Calu3 (cell line): ENCODE results near the gene REG4. TPM values are rescaled to one million over a fixed set of nuclear protein-coding genes. Genes with fewer than 3 reads are reported as not detected.

ENCODE experiments used
- BruUV-seq: library from RNA; stranded (reverse); fragments of 400-500 nt; replicated peaks from 2 replicates; lab custom pipeline; 2021; lab: Mats Ljungman, UMichigan
- CTCF ChIA-PET: fragments of 300-600 bp; sonication (Branson Sonifier 250); formaldehyde crosslinking; loops from one replicate; lab custom pipeline; 2022; ENCODE audit warnings: antibody characterized with exemption; lab: Charles Lee
- DNase-seq: peaks from one replicate; pipeline ENCODE4 v3.0.0; 2022
- H3K27ac Mint-ChIP-seq: one replicate; pipeline ENCODE4 v1.8.0; 2022; ENCODE audit warnings: mixed read lengths; ENCODE audit not compliant: unreplicated experiment
- H3K27me3 Mint-ChIP-seq: one replicate; pipeline ENCODE4 v1.8.0; 2022; ENCODE audit warnings: mixed read lengths; ENCODE audit not compliant: unreplicated experiment
- H3K36me3 Mint-ChIP-seq: one replicate; pipeline ENCODE4 v1.8.0; 2022; ENCODE audit warnings: mild to moderate bottlenecking, moderate library complexity, mixed read lengths; ENCODE audit not compliant: insufficient read depth, unreplicated experiment
- H3K4me1 Mint-ChIP-seq: one replicate; pipeline ENCODE4 v1.8.0; 2022; ENCODE audit warnings: mild to moderate bottlenecking, low read depth, mixed read lengths; ENCODE audit not compliant: unreplicated experiment
- H3K4me3 Mint-ChIP-seq: one replicate; pipeline ENCODE4 v1.8.0; 2022; ENCODE audit warnings: mild to moderate bottlenecking, low read depth, moderate library complexity, mixed read lengths; ENCODE audit not compliant: unreplicated experiment
- H3K9me3 Mint-ChIP-seq: one replicate; pipeline ENCODE4 v1.8.0; 2022; ENCODE audit warnings: low read depth, mixed read lengths; ENCODE audit not compliant: unreplicated experiment
- intact Hi-C: fragments of 100-400 bp; cut with micrococcal nuclease; formaldehyde crosslinking; loops from one replicate; pipeline ENCODE4 v1.10.0; 2022; ENCODE audit not compliant: unreplicated experiment
- total RNA-seq: library from RNA; stranded (reverse); gene quantifications from 2 replicates; pipeline ENCODE4 v1.2.3, GENCODE V29; 2022
- TF ChIP-seq, protein P1 (sequence below): fragments of 200-600 bp; IDR thresholded peaks from one replicate; pipeline ENCODE4 v1.8.0; 2022; ENCODE audit warnings: antibody characterized with exemption; ENCODE audit not compliant: unreplicated experiment

REG4 gene
- total RNA-seq, 1 experiment from 2014 or later: not detected

DNA sequence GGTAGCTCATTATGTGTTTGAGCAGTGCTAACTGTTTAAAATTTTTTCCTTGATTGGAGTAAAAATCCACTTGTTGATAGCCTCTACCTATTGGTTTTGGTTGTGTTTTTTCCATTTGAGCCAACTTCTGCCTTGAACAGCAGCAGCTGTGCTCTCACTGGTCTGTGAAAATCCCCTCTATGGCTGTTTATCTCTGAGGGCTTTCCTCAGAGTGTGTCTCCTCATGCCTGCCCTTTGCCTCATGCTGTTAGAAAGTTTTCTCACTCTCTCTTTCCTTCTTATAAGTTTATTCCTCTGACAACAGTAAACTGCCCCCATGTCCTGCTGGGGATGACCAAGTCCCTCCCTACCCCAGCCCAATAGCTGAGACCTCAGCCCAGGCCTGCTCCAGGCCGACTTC lies 14.1 kb downstream of the REG4 start:
- intact Hi-C loops: no loop called here
- TF ChIP-seq, protein P1, sequence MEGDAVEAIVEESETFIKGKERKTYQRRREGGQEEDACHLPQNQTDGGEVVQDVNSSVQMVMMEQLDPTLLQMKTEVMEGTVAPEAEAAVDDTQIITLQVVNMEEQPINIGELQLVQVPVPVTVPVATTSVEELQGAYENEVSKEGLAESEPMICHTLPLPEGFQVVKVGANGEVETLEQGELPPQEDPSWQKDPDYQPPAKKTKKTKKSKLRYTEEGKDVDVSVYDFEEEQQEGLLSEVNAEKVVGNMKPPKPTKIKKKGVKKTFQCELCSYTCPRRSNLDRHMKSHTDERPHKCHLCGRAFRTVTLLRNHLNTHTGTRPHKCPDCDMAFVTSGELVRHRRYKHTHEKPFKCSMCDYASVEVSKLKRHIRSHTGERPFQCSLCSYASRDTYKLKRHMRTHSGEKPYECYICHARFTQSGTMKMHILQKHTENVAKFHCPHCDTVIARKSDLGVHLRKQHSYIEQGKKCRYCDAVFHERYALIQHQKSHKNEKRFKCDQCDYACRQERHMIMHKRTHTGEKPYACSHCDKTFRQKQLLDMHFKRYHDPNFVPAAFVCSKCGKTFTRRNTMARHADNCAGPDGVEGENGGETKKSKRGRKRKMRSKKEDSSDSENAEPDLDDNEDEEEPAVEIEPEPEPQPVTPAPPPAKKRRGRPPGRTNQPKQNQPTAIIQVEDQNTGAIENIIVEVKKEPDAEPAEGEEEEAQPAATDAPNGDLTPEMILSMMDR: no peak
- no peak for DNase-seq
- Mint-ChIP-seq H3K27me3 (no peaks in the 10 kb centered on the region), H3K9me3 (no peaks in the 10 kb centered on the region), H3K27ac (no peak overlapping the region), H3K4me1 (peaks cover 7% of the 10 kb centered on the region), H3K36me3 (no peaks in the 10 kb centered on the region), H3K4me3 (no peak overlapping the region)
- CTCF ChIA-PET: no interaction called here
- no TSS peak for BruUV-seq

DNA sequence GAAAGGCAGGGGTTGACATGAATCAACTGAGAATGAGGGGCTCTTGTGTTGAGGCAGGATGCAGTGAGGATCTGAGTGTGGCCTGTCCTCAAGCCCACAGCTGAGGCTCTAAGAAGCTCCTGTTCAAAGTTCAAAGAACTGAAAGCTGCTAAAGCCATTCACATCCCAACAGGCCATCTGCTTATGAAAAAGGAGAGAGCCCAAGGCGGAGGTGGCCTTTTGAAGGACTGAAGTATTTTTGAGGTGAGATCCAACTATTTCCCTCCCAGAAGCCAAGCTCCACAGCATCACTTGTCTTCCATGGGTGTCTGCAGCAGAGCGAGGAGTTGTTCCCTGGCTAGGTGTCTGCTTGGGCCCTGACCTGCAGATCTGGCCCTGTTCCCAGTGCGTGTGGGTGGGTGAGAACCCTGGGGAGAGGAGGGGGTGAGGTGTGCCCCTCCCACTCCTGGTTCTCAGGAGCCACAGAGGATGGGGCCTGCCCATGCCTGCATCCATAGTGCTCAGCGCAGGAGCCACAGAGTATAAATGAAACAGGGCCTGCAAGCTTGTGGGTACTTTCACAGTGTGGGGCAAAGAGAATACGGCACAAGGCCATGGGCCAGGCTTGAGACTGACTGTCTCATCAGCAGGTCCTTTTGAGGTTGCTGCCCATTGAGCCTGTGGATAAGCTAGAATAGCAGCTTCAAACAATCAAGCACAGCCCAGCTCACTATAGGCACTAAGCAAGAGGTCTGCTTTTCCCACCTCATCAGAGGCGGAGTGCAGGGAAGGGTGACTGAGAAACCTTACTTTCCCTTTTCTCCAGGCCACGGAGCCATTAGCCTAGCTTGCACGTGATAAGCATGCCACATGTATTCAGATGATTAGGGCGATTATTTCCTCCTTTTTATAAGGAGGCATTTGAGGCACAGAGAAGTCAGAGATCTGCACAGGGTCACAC lies 15.7 kb downstream of the REG4 start:
- H3K4me1 Mint-ChIP-seq: peaks cover 24% of the 10 kb centered on the region
- H3K27me3 Mint-ChIP-seq: no peaks in the 10 kb centered on the region
- no peak for DNase-seq
- CTCF ChIA-PET: no interaction called here
- TF ChIP-seq, protein P1: no peak
- intact Hi-C loops: no loop called here
- H3K4me3 Mint-ChIP-seq: no peak overlapping the region
- H3K36me3 Mint-ChIP-seq: no peaks in the 10 kb centered on the region
- no peaks in the 10 kb centered on the region for H3K9me3 Mint-ChIP-seq
- H3K27ac Mint-ChIP-seq: no peak overlapping the region
- no TSS peak for BruUV-seq

DNA sequence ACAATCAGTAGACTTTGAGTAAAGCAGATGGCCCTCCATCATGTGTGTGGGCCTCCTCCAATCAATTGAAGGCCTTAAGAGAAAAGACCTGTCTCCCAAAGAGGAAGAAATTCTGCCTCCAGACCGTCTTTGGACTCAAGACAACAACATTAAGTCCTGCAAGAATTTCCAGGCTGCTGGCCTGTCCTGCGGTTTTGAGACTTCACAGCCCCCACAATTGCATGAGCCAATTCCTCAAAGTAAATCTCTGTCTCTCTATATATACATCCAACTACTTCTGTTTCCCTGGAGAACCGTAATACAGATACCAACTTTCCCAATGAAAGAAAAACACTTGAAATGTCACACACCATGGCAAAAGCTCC lies 16.4 kb downstream of the REG4 start:
- Mint-ChIP-seq H3K27ac (no peak overlapping the region), H3K9me3 (no peaks in the 10 kb centered on the region), H3K36me3 (no peaks in the 10 kb centered on the region), H3K4me3 (no peak overlapping the region), H3K4me1 (peaks cover 30% of the 10 kb centered on the region), H3K27me3 (no peaks in the 10 kb centered on the region)
- TF ChIP-seq, protein P1: no peak
- intact Hi-C loops: no loop called here
- no TSS peak for BruUV-seq
- no peak for DNase-seq
- CTCF ChIA-PET: no interaction called here

DNA sequence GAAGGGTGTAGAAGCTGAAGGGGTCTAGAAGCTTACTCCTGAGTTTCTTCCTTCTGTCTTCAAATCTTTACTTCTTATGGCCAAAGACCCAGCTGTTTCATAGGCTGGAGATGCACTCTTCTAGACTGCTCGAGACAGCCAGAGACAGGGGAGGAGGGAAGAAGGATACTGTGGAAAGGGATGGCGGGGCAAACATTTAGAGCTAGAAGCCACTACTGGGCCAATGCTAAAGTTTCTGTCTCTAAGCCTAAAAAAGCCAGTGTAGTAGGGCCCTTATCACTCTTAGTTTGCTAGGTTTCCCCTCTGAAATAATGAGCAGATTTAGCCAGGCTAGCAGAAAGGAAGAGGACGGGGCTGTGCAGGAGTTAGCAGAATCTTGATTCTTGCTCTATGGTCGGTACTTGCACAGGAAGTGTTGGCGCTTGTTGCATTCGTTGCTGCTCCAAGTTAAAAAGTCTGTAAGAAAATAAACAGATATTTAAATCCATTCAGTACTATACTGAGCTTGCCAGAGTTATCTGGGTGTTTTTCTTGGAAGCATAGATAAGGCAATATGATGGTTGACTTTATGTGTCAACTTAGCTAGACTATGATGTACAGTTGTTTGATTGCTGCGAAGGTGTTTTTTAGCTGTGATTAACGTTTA lies 16.9 kb downstream of the REG4 start:
- peaks cover 35% of the 10 kb centered on the region for H3K4me1 Mint-ChIP-seq
- DNase-seq: no peak
- intact Hi-C loops: no loop called here
- CTCF ChIA-PET: no interaction called here
- no peaks in the 10 kb centered on the region for H3K9me3 Mint-ChIP-seq
- H3K36me3 Mint-ChIP-seq: peaks cover 2% of the 10 kb centered on the region
- no peak overlapping the region for H3K4me3 Mint-ChIP-seq
- H3K27me3 Mint-ChIP-seq: no peaks in the 10 kb centered on the region
- TF ChIP-seq, protein P1: no peak
- H3K27ac Mint-ChIP-seq: no peak overlapping the region
- BruUV-seq: no TSS peak
